IMR-90 (cell line): Measurements from ENCODE around the gene RAI14. TPM values are rescaled to one million over a fixed set of nuclear protein-coding genes. Genes with fewer than 3 reads are reported as not detected.

Source experiments
- ATAC-seq: fragments of 200-7000 bp; cut with Tn5 transposase; 2 replicates; pipeline ENCODE4 v1.9.1; 2020; ENCODE audit warnings: low read depth, mild to moderate bottlenecking, moderate library complexity
- BruUV-seq: library from RNA; stranded (reverse); fragments of 400-500 nt; replicated peaks from 2 replicates; lab custom pipeline; 2021; lab: Mats Ljungman, UMichigan
- CTCF ChIA-PET: fragments of 300-600 bp; formaldehyde crosslinking; extraction: SDS; loops from one replicate; lab custom pipeline; 2021; ENCODE audit warnings: antibody characterized with exemption; lab: Yijun Ruan, JAX
- POLR2A ChIA-PET: fragments of 300-600 bp; sonication (Branson Sonifier 250); formaldehyde crosslinking; loops from one replicate; lab custom pipeline; 2022; ENCODE audit warnings: antibody characterized with exemption; ENCODE audit not compliant: unreplicated experiment; lab: Charles Lee
- DNase-seq: peaks from one replicate; pipeline ENCODE4 v3.0.0; 2013
- H2AFZ ChIP-seq: replicated peaks from 2 replicates; pipeline ENCODE3; 2013; ENCODE audit warnings: low read length, mild to moderate bottlenecking; ENCODE audit not compliant: poor library complexity
- H2AK5ac ChIP-seq: 2 replicates; pipeline ENCODE4 v1.6.1; 2013; ENCODE audit warnings: low read depth, low read length, inconsistent platforms
- H2AK9ac ChIP-seq: replicated peaks from 2 replicates; pipeline ENCODE3; 2013; ENCODE audit warnings: mild to moderate bottlenecking, low read depth, low read length, moderate library complexity; ENCODE audit not compliant: poor library complexity
- H2BK120ac ChIP-seq: 2 replicates; pipeline ENCODE4 v1.6.1; 2013; ENCODE audit warnings: low read depth, low read length, inconsistent platforms
- H2BK15ac ChIP-seq: 3 replicates; pipeline ENCODE4 v1.6.1; 2013; ENCODE audit warnings: low read depth, low read length, inconsistent platforms
- H2BK20ac ChIP-seq: 2 replicates; pipeline ENCODE4 v1.6.1; 2013; ENCODE audit warnings: low read depth, mild to moderate bottlenecking, inconsistent platforms, low read length, moderate library complexity
- H2BK5ac ChIP-seq: 2 replicates; pipeline ENCODE4 v1.6.1; 2013; ENCODE audit warnings: mild to moderate bottlenecking, low read depth, low read length, inconsistent platforms; ENCODE audit not compliant: poor library complexity, severe bottlenecking
- H3K14ac ChIP-seq: replicated peaks from 2 replicates; pipeline ENCODE4 v1.6.1; 2013; ENCODE audit warnings: low read depth, low read length, inconsistent platforms
- H3K18ac ChIP-seq: 2 replicates; pipeline ENCODE4 v1.6.1; 2013; ENCODE audit warnings: low read depth, low read length, control low read depth
- H3K23ac ChIP-seq: 2 replicates; pipeline ENCODE4 v1.6.1; 2013; ENCODE audit warnings: low read depth, low read length, inconsistent platforms
- H3K27ac ChIP-seq: 2 replicates; pipeline ENCODE4 v1.5.1; 2013; ENCODE audit warnings: mild to moderate bottlenecking, control low read depth, low read length; ENCODE audit not compliant: insufficient read depth
- H3K27me3 ChIP-seq: 2 replicates; pipeline ENCODE4 v1.6.1; 2013; ENCODE audit warnings: low read length; ENCODE audit not compliant: control insufficient read depth, insufficient read depth
- H3K36me3 ChIP-seq: 2 replicates; pipeline ENCODE4 v1.6.1; 2013; ENCODE audit warnings: low read length, mixed read lengths; ENCODE audit not compliant: control insufficient read depth, insufficient read depth
- H3K4ac ChIP-seq: 2 replicates; pipeline ENCODE4 v1.6.1; 2013; ENCODE audit warnings: low read depth, low read length, inconsistent platforms
- H3K4me1 ChIP-seq: 2 replicates; pipeline ENCODE4 v1.6.1; 2013; ENCODE audit warnings: low read length, mixed read lengths; ENCODE audit not compliant: control insufficient read depth, insufficient read depth
- H3K4me2 ChIP-seq: 2 replicates; pipeline ENCODE4 v1.6.1; 2013; ENCODE audit warnings: low read depth, mild to moderate bottlenecking, control low read depth, low read length, moderate library complexity
- H3K4me3 ChIP-seq: 2 replicates; pipeline ENCODE4 v1.5.1; 2013; ENCODE audit warnings: low read depth, mild to moderate bottlenecking, control low read depth, low read length, moderate library complexity; ENCODE audit not compliant: insufficient read depth
- H3K56ac ChIP-seq: 2 replicates; pipeline ENCODE4 v1.6.1; 2013; ENCODE audit warnings: low read length, inconsistent platforms; ENCODE audit not compliant: insufficient read depth; ENCODE audit errors: extremely low read depth
- H3K79me1 ChIP-seq, 2 experiments: 2 replicates each; pipeline ENCODE4 v1.6.1; 2013; ENCODE audit warnings: low read length in 2 of 2, inconsistent platforms in 1 of 2, low read depth in 1 of 2
- H3K9ac ChIP-seq: 2 replicates; pipeline ENCODE4 v1.6.1; 2013; ENCODE audit warnings: low read depth, low read length, control low read depth
- H3K9me1 ChIP-seq: 2 replicates; pipeline ENCODE4 v1.6.1; 2013; ENCODE audit warnings: low read length, inconsistent platforms; ENCODE audit not compliant: insufficient read depth
- H3K9me3 ChIP-seq: 2 replicates; pipeline ENCODE4 v1.6.1; 2013; ENCODE audit warnings: low read length; ENCODE audit not compliant: control insufficient read depth, insufficient read depth
- H4K20me1 ChIP-seq: 2 replicates; pipeline ENCODE4 v1.6.1; 2013; ENCODE audit warnings: low read length, inconsistent platforms; ENCODE audit not compliant: insufficient read depth
- H4K5ac ChIP-seq: 2 replicates; pipeline ENCODE4 v1.6.1; 2013; ENCODE audit warnings: mild to moderate bottlenecking, low read depth, low read length, control low read depth
- H4K8ac ChIP-seq, 2 experiments: 2 replicates each; pipeline ENCODE4 v1.6.1; 2013; ENCODE audit warnings: low read depth in 2 of 2, low read length in 2 of 2, control low read depth in 1 of 2, inconsistent platforms in 1 of 2
- H4K91ac ChIP-seq: 2 replicates; pipeline ENCODE4 v1.6.1; 2013; ENCODE audit warnings: low read depth, low read length, inconsistent platforms; ENCODE audit not compliant: insufficient read depth
- CEBPB ChIP-seq: IDR thresholded peaks from 2 replicates; pipeline ENCODE4 v1.6.1; 2012; ENCODE audit warnings: low read depth, low read length, improper control_type of control experiment
- POLR2A ChIP-seq: IDR thresholded peaks from 2 replicates; pipeline ENCODE4 v1.6.1; 2012; ENCODE audit warnings: mild to moderate bottlenecking, low read depth, low read length
- RCOR1 ChIP-seq: IDR thresholded peaks from 2 replicates; pipeline ENCODE4 v1.6.1; 2012; ENCODE audit warnings: mild to moderate bottlenecking, low read length, improper control_type of control experiment; ENCODE audit not compliant: insufficient replicate concordance
- WGBS, 2 experiments: methylation state at CpG; one replicate each; pipeline versions ENCODE4 v1.1.5 to v1.1.7; 2013; ENCODE audit warnings: missing lambda C conversion rate in 2 of 2; ENCODE audit not compliant: insufficient read length in 1 of 2; ENCODE audit errors: extremely low coverage in 2 of 2; 5-methylcytosine and 5-hydroxymethylcytosine counted together
- dilution Hi-C: fragments of 300-500 bp; cut with HindIII; formaldehyde crosslinking; loops from one replicate; pipeline ENCODE4 v1.14.3; 2018; ENCODE audit warnings: low sequenced_read_pairs; ENCODE audit not compliant: unreplicated experiment
- in situ Hi-C: fragments of 300-500 bp; cut with MboI; formaldehyde crosslinking; loops from 3 replicates; pipeline ENCODE4 v1.14.3; 2019; ENCODE audit warnings: low sequenced_read_pairs, inconsistent platforms, mixed read lengths
- intact Hi-C: fragments of 100-400 bp; cut with micrococcal nuclease; formaldehyde crosslinking; loops from 2 replicates; pipeline ENCODE4 v1.10.0; 2022
- polyA plus RNA-seq, 3 experiments: library from polyadenylated mRNA; depleted of rRNA; stranded (reverse); fragments of >200 nt; gene quantifications; 2 replicates each; pipeline ENCODE4 v1.2.3, GENCODE V29; 2012; ENCODE audit warnings: low replicate concordance in 1 of 3
- total RNA-seq: library from RNA; depleted of rRNA; stranded (reverse); fragments of >200 nt; gene quantifications from 2 replicates; pipeline ENCODE4 v1.2.3, GENCODE V29; 2012

The RAI14 gene
- total and polyA plus RNA-seq, 2 of the 4 experiments (the other 2 are of a cell fraction) = 221 to 267 TPM

DNA sequence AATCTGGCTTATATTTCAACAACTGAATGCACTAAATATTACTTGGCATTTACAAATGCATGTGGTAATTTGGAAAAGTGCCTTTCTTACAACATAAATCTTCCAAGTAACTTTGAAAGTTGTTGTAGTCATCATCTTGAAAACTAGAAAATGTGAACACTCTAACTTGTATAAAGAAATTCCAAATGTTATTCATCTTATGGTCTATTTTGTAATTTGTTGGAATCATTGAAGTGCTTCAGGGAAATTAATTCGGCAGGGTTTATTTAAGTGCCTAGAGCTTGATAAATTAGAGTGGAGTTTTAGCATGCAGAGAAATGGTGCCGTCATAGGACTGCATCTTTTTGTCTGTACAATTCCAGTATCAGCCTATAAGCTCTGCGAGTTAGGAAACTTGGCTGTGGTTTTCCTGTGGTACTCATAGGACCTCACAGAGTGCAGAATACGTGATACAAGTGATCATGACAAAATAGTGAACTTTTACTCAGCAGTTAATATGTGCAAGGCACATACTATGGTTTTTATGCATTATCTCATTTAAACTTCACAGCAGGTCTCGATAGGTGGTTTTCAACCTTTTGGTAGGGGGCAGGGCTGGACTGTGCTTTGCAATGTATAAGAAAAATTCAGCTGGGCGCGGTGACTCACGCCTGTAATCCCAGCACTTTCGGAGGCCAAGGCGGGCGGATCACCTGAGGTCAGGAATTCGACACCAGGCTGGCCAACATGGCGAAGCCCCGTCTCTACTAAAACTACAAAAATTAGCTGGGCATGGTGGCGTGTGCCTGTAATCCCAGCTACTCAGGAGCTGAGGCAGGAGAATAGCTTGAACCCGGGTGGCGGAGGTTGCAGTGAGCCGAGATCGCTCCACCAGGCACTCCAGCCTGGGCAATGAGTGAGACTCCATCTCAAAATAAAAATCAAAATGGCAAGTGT is 79.6 kb downstream of the RAI14 start:
- peak; percentile 80 for DNase-seq
- no peak overlapping the region for H2AK9ac ChIP-seq
- no peak overlapping the region for H4K91ac ChIP-seq
- peak; percentile 33 for ATAC-seq
- peaks cover 17% of the 10 kb centered on the region for H3K36me3 ChIP-seq
- TF ChIP-seq POLR2A = no peak
- no peak for TF ChIP-seq RCOR1
- TF ChIP-seq CEBPB = peak; percentile 49
- peaks cover 96% of the 10 kb centered on the region for H4K20me1 ChIP-seq
- BruUV-seq = no TSS peak
- H2BK15ac ChIP-seq = no peak overlapping the region
- peak overlapping the region; percentile 6; the same call in 1 of the 2 replicates for H3K4me2 ChIP-seq
- peaks cover 34% of the 10 kb centered on the region for H3K4me1 ChIP-seq
- H3K4me3 ChIP-seq = no peak overlapping the region
- H3K9ac ChIP-seq = no peak overlapping the region
- peak overlapping the region; percentile 5; the same call in 1 of the 2 replicates for H3K27ac ChIP-seq
- H3K23ac ChIP-seq = peak overlapping the region; percentile 31
- no peaks in the 10 kb centered on the region for H3K9me3 ChIP-seq
- no peak overlapping the region for H4K8ac ChIP-seq
- no peak overlapping the region for H2BK120ac ChIP-seq
- H3K9me1 ChIP-seq = peaks cover 32% of the 10 kb centered on the region
- WGBS, 2 experiments = 76% methylated on average over 7 of the region's 19 CpGs; no CpG with 5 or more reads in 1 of the 2 experiments
- no peak overlapping the region for H3K4ac ChIP-seq
- dilution Hi-C loops = no loop called here
- H2BK20ac ChIP-seq = no peak overlapping the region
- peak overlapping the region; percentile 69 for H3K18ac ChIP-seq
- intact Hi-C loops = no loop called here
- no peak overlapping the region for H4K5ac ChIP-seq
- in situ Hi-C loops = no loop called here
- no peak overlapping the region for H2AFZ ChIP-seq
- ChIA-PET POLR2A (no interaction called here), CTCF (interaction anchor here (0.7 kb wide), 1 partner anchor 101 kb away, joined by 3 read pairs; no protein-coding TSS in a partner anchor)
- peak overlapping the region; percentile 69 for H2BK5ac ChIP-seq
- no peaks in the 10 kb centered on the region for H3K27me3 ChIP-seq
- no peak overlapping the region for H3K14ac ChIP-seq
- H3K79me1 ChIP-seq = peaks cover 21 to 84% of the 10 kb centered on the region in 2 experiments
- H3K56ac ChIP-seq = no peak overlapping the region
- no peak overlapping the region for H2AK5ac ChIP-seq
